ENCODE data around the gene TMTC2.

Gene TMTC2

GRCh38 chr12:83008703-83009102 lies 322.0 kb downstream of the TMTC2 start:
- TF ChIP-seq CTCF (IDR thresholded peaks at IDR 0.05; ENCODE audit: low read depth, low read length, missing control alignments), result no peak
- H3K4me3 ChIP-seq (replicated peaks; ENCODE audit: low read depth, low read length), result no peak overlapping the region
- DNase-seq (ENCODE audit: extremely low read depth, low read depth), result no peak

- DNase-seq (ENCODE audit: extremely low read depth, low read depth), result no peak
- no peak overlapping the region for H3K4me3 ChIP-seq (replicated peaks; ENCODE audit: low read depth, low read length)
- no peak for TF ChIP-seq CTCF (IDR thresholded peaks at IDR 0.05; ENCODE audit: low read depth, low read length, missing control alignments)
These were observed 323.6 kb downstream of the TMTC2 start for GRCh38 chr12:83010169-83010804.

- peak overlapping the region; percentile 26; the same call in 1 of the 2 replicates for H3K4me3 ChIP-seq (replicated peaks; ENCODE audit: low read depth, low read length)
- DNase-seq (ENCODE audit: extremely low read depth, low read depth), result peak; percentile 33
- TF ChIP-seq CTCF (IDR thresholded peaks at IDR 0.05; ENCODE audit: low read depth, low read length, missing control alignments), result no peak
These were observed 328.9 kb downstream of the TMTC2 start for GRCh38 chr12:83015390-83016217.

- DNase-seq (ENCODE audit: extremely low read depth, low read depth), result peak; percentile 71
- no peak overlapping the region for H3K4me3 ChIP-seq (replicated peaks; ENCODE audit: low read depth, low read length)
- no peak for TF ChIP-seq CTCF (IDR thresholded peaks at IDR 0.05; ENCODE audit: low read depth, low read length, missing control alignments)
These were observed 329.6 kb downstream of the TMTC2 start for GRCh38 chr12:83016218-83016835.

GRCh38 chr12:83016991-83017390 lies 330.3 kb downstream of the TMTC2 start:
- DNase-seq (ENCODE audit: extremely low read depth, low read depth), result no peak
- H3K4me3 ChIP-seq (replicated peaks; ENCODE audit: low read depth, low read length), result no peak overlapping the region
- TF ChIP-seq CTCF (IDR thresholded peaks at IDR 0.05; ENCODE audit: low read depth, low read length, missing control alignments), result no peak

GRCh38 chr12:83018088-83018487 lies 331.4 kb downstream of the TMTC2 start:
- DNase-seq (ENCODE audit: extremely low read depth, low read depth), result peak; percentile 87
- no peak overlapping the region for H3K4me3 ChIP-seq (replicated peaks; ENCODE audit: low read depth, low read length)
- no peak for TF ChIP-seq CTCF (IDR thresholded peaks at IDR 0.05; ENCODE audit: low read depth, low read length, missing control alignments)

Measured in HFF-Myc (cell line).